Activated naive CD4-positive, alpha-beta T cell treated with anti-CD3 and anti-CD28 coated beads for 36 hours (primary cell): Measurements from ENCODE around the gene TLE2. TPM values are rescaled to one million over a fixed set of nuclear protein-coding genes. Genes with fewer than 3 reads are reported as not detected.
A peak's percentile ranks its signal among the peaks of the same experiment; 100 is the strongest.
"Not testable (repeated sequence)": the region's sequence is repeated elsewhere in the genome, so short reads cannot be mapped to it uniquely, and the experiment has no call there.

ENCODE experiments used
- CTCF ChIA-PET: fragments of 350-600 bp; sonication (Branson Sonifier 250); formaldehyde crosslinking; loops from one replicate; lab custom pipeline; 2021; ENCODE audit warnings: antibody characterized with exemption; lab: Charles Lee
- DNase-seq: peaks from one replicate; pipeline ENCODE4 v3.0.0-alpha.2; 2020
- H3K27ac Mint-ChIP-seq: one replicate; pipeline ENCODE4 v1.8.0; 2021; ENCODE audit warnings: mild to moderate bottlenecking, mixed read lengths
- H3K27me3 Mint-ChIP-seq: one replicate; pipeline ENCODE4 v1.8.0; 2021; ENCODE audit warnings: low read depth, mixed read lengths
- H3K36me3 Mint-ChIP-seq: one replicate; pipeline ENCODE4 v1.8.0; 2021; ENCODE audit warnings: low read depth, mixed read lengths
- H3K4me1 Mint-ChIP-seq: one replicate; pipeline ENCODE4 v1.8.0; 2021; ENCODE audit warnings: low read depth, mixed read lengths
- H3K4me3 Mint-ChIP-seq: one replicate; pipeline ENCODE4 v1.8.0; 2021; ENCODE audit warnings: mild to moderate bottlenecking, moderate library complexity, mixed read lengths
- H3K9me3 Mint-ChIP-seq: one replicate; pipeline ENCODE4 v1.8.0; 2021; ENCODE audit warnings: mixed read lengths
- intact Hi-C: fragments of 100-400 bp; cut with micrococcal nuclease; formaldehyde crosslinking; loops from one replicate; pipeline ENCODE4 v1.15.1; 2023
- total RNA-seq, 2 experiments: library from RNA; stranded (reverse); gene quantifications; one replicate each; pipeline ENCODE4 v1.2.3, GENCODE V29; 2021

Gene TLE2
- total RNA-seq, 2 experiments from 2014 or later = 6.5 to 7.2 TPM

GRCh38 chr19:3003046-3003445 lies 26.0 kb downstream of the TLE2 start:
- no peak for DNase-seq
- no peaks in the 10 kb centered on the region for H3K9me3 Mint-ChIP-seq
- no peaks in the 10 kb centered on the region for H3K4me1 Mint-ChIP-seq
- no peak overlapping the region for H3K4me3 Mint-ChIP-seq
- intact Hi-C loops = no loop called here
- no peaks in the 10 kb centered on the region for H3K27me3 Mint-ChIP-seq
- H3K36me3 Mint-ChIP-seq = peaks cover 1% of the 10 kb centered on the region
- CTCF ChIA-PET = no interaction called here
- no peak overlapping the region for H3K27ac Mint-ChIP-seq

- Mint-ChIP-seq H3K4me3 (no peak overlapping the region), H3K27ac (no peak overlapping the region), H3K4me1 (no peaks in the 10 kb centered on the region), H3K27me3 (no peaks in the 10 kb centered on the region), H3K9me3 (no peaks in the 10 kb centered on the region), H3K36me3 (peaks cover 1% of the 10 kb centered on the region)
- CTCF ChIA-PET = interaction anchor here (0.6 to 1.1 kb wide), 2 partner anchors 163 to 165 kb away, joined by 3 to 4 read pairs; no protein-coding TSS in a partner anchor
- no peak for DNase-seq
- intact Hi-C loops = no loop called here
Measured at GRCh38 chr19:3001235-3001800, 27.8 kb downstream of the TLE2 start.

- Mint-ChIP-seq H3K4me3 (no peak overlapping the region), H3K36me3 (peaks cover 2% of the 10 kb centered on the region), H3K27me3 (no peaks in the 10 kb centered on the region), H3K27ac (no peak overlapping the region), H3K4me1 (no peaks in the 10 kb centered on the region), H3K9me3 (no peaks in the 10 kb centered on the region)
- DNase-seq = no peak
- intact Hi-C loops = no loop called here
- CTCF ChIA-PET = no interaction called here
Measured at GRCh38 chr19:2998642-2999041, 30.4 kb downstream of the TLE2 start.

- Mint-ChIP-seq H3K9me3 (no peaks in the 10 kb centered on the region), H3K27ac (peak overlapping the region; percentile 5), H3K36me3 (peaks cover 2% of the 10 kb centered on the region), H3K4me1 (no peaks in the 10 kb centered on the region), H3K27me3 (no peaks in the 10 kb centered on the region), H3K4me3 (no peak overlapping the region)
- CTCF ChIA-PET = no interaction called here
- no peak for DNase-seq
- intact Hi-C loops = no loop called here
Measured at GRCh38 chr19:2997720-2998119, 31.4 kb downstream of the TLE2 start.

GRCh38 chr19:2994588-2995131 lies 34.4 kb downstream of the TLE2 start:
- no peaks in the 10 kb centered on the region for H3K9me3 Mint-ChIP-seq
- DNase-seq = no peak
- intact Hi-C loops = no loop called here
- no peaks in the 10 kb centered on the region for H3K27me3 Mint-ChIP-seq
- H3K4me1 Mint-ChIP-seq = no peaks in the 10 kb centered on the region
- CTCF ChIA-PET = no interaction called here
- H3K36me3 Mint-ChIP-seq = peaks cover 1% of the 10 kb centered on the region
- no peak overlapping the region for H3K27ac Mint-ChIP-seq
- no peak overlapping the region for H3K4me3 Mint-ChIP-seq

- H3K4me1 Mint-ChIP-seq = no peaks in the 10 kb centered on the region
- intact Hi-C loops = no loop called here
- H3K4me3 Mint-ChIP-seq = no peak overlapping the region
- peaks cover 1% of the 10 kb centered on the region for H3K36me3 Mint-ChIP-seq
- H3K27ac Mint-ChIP-seq = no peak overlapping the region
- DNase-seq = no peak
- CTCF ChIA-PET = no interaction called here
- H3K9me3 Mint-ChIP-seq = no peaks in the 10 kb centered on the region
- no peaks in the 10 kb centered on the region for H3K27me3 Mint-ChIP-seq
Measured at GRCh38 chr19:2993579-2993978, 35.5 kb downstream of the TLE2 start.

- intact Hi-C loops = no loop called here
- H3K36me3 Mint-ChIP-seq = peaks cover 1% of the 10 kb centered on the region
- H3K4me1 Mint-ChIP-seq = no peaks in the 10 kb centered on the region
- H3K9me3 Mint-ChIP-seq = no peaks in the 10 kb centered on the region
- no peak for DNase-seq
- no peak overlapping the region for H3K4me3 Mint-ChIP-seq
- H3K27ac Mint-ChIP-seq = no peak overlapping the region
- no peaks in the 10 kb centered on the region for H3K27me3 Mint-ChIP-seq
- CTCF ChIA-PET = no interaction called here
Measured at GRCh38 chr19:2992958-2993357, 36.1 kb downstream of the TLE2 start.

- H3K36me3 Mint-ChIP-seq, CTCF ChIA-PET, H3K9me3 Mint-ChIP-seq, H3K4me1 Mint-ChIP-seq, DNase-seq, H3K4me3 Mint-ChIP-seq, H3K27ac Mint-ChIP-seq, H3K27me3 Mint-ChIP-seq, intact Hi-C loops: not testable (repeated sequence)
Measured at GRCh38 chr19:2992333-2992732, 36.7 kb downstream of the TLE2 start.

- no peak overlapping the region for H3K4me3 Mint-ChIP-seq
- H3K36me3 Mint-ChIP-seq = no peaks in the 10 kb centered on the region
- intact Hi-C loops = no loop called here
- DNase-seq = no peak
- H3K27ac Mint-ChIP-seq = no peak overlapping the region
- H3K4me1 Mint-ChIP-seq = no peaks in the 10 kb centered on the region
- H3K27me3 Mint-ChIP-seq = peaks cover under 1% of the 10 kb centered on the region
- no peaks in the 10 kb centered on the region for H3K9me3 Mint-ChIP-seq
- CTCF ChIA-PET = no interaction called here
Measured at GRCh38 chr19:2989236-2989946, 39.7 kb downstream of the TLE2 start.

GRCh38 chr19:2988568-2988967 lies 40.5 kb downstream of the TLE2 start:
- no peak overlapping the region for H3K4me3 Mint-ChIP-seq
- no peaks in the 10 kb centered on the region for H3K4me1 Mint-ChIP-seq
- no peak for DNase-seq
- intact Hi-C loops = no loop called here
- CTCF ChIA-PET = no interaction called here
- H3K27ac Mint-ChIP-seq = no peak overlapping the region
- peaks cover 2% of the 10 kb centered on the region for H3K27me3 Mint-ChIP-seq
- H3K9me3 Mint-ChIP-seq = no peaks in the 10 kb centered on the region
- H3K36me3 Mint-ChIP-seq = no peaks in the 10 kb centered on the region

GRCh38 chr19:2987797-2988196 lies 41.3 kb downstream of the TLE2 start:
- Mint-ChIP-seq H3K4me1 (peaks cover 3% of the 10 kb centered on the region), H3K27ac (no peak overlapping the region), H3K9me3 (no peaks in the 10 kb centered on the region), H3K36me3 (no peaks in the 10 kb centered on the region), H3K4me3 (no peak overlapping the region), H3K27me3 (peaks cover 8% of the 10 kb centered on the region)
- DNase-seq = no peak
- CTCF ChIA-PET = no interaction called here
- intact Hi-C loops = no loop called here

GRCh38 chr19:2986951-2987524 lies 42.0 kb downstream of the TLE2 start:
- Mint-ChIP-seq H3K9me3 (no peaks in the 10 kb centered on the region), H3K27ac (no peak overlapping the region), H3K4me3 (no peak overlapping the region), H3K4me1 (peaks cover 3% of the 10 kb centered on the region), H3K36me3 (no peaks in the 10 kb centered on the region), H3K27me3 (peaks cover 8% of the 10 kb centered on the region)
- no peak for DNase-seq
- intact Hi-C loops = no loop called here
- CTCF ChIA-PET = no interaction called here

- peaks cover 3% of the 10 kb centered on the region for H3K4me1 Mint-ChIP-seq
- H3K27me3 Mint-ChIP-seq = peaks cover 12% of the 10 kb centered on the region
- no peaks in the 10 kb centered on the region for H3K9me3 Mint-ChIP-seq
- H3K27ac Mint-ChIP-seq = no peak overlapping the region
- CTCF ChIA-PET = no interaction called here
- intact Hi-C loops = no loop called here
- no peak for DNase-seq
- no peak overlapping the region for H3K4me3 Mint-ChIP-seq
- H3K36me3 Mint-ChIP-seq = no peaks in the 10 kb centered on the region
Measured at GRCh38 chr19:2984215-2984528, 44.9 kb downstream of the TLE2 start.
